ENCODE results near the gene ALDH1A1.

Gene ALDH1A1

GRCh38 chr9:72937545-72937944, 15.3 kb downstream of the ALDH1A1 start:
- in situ Hi-C loops (cut with MboI; ENCODE audit: low sequenced_read_pairs, unreplicated experiment): no loop called here
- TF ChIP-seq, protein P1, sequence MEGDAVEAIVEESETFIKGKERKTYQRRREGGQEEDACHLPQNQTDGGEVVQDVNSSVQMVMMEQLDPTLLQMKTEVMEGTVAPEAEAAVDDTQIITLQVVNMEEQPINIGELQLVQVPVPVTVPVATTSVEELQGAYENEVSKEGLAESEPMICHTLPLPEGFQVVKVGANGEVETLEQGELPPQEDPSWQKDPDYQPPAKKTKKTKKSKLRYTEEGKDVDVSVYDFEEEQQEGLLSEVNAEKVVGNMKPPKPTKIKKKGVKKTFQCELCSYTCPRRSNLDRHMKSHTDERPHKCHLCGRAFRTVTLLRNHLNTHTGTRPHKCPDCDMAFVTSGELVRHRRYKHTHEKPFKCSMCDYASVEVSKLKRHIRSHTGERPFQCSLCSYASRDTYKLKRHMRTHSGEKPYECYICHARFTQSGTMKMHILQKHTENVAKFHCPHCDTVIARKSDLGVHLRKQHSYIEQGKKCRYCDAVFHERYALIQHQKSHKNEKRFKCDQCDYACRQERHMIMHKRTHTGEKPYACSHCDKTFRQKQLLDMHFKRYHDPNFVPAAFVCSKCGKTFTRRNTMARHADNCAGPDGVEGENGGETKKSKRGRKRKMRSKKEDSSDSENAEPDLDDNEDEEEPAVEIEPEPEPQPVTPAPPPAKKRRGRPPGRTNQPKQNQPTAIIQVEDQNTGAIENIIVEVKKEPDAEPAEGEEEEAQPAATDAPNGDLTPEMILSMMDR (IDR thresholded peaks at IDR 0.05; ENCODE audit: borderline replicate concordance, control extremely low read depth, extremely low read depth, insufficient read depth, missing control alignments): no peak
- no peak for DNase-seq (ENCODE audit: low spot score)

DNA sequence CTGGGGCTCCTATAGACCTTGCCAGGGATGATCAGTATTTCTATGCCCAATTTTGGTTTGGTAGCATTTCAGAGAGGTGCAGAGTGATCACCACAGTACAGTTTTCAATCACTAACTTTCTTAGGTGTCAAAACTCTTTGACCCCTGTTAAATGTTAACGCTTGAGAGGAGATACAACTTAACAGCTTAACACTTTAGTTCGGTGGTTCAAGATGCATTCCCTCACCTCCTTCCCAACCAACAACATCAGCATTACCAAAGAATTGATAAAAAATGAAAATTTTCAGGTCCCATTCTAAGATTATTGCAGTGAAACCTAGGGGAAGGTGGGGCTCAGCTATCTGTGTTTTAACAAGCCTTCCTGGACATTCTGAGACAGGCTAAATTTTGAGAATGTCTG, 16.2 kb downstream of the ALDH1A1 start:
- TF ChIP-seq, protein P1 (IDR thresholded peaks at IDR 0.05; ENCODE audit: borderline replicate concordance, control extremely low read depth, extremely low read depth, insufficient read depth, missing control alignments): no peak
- DNase-seq (ENCODE audit: low spot score): no peak
- in situ Hi-C loops (cut with MboI; ENCODE audit: low sequenced_read_pairs, unreplicated experiment): no loop called here

- in situ Hi-C loops (cut with MboI; ENCODE audit: low sequenced_read_pairs, unreplicated experiment): no loop called here
- TF ChIP-seq, protein P1 (IDR thresholded peaks at IDR 0.05; ENCODE audit: borderline replicate concordance, control extremely low read depth, extremely low read depth, insufficient read depth, missing control alignments): no peak
- DNase-seq (ENCODE audit: low spot score): no peak
These were observed 16.6 kb downstream of the ALDH1A1 start for GRCh38 chr9:72936266-72936665.

GRCh38 chr9:72935595-72935994, 17.3 kb downstream of the ALDH1A1 start:
- in situ Hi-C loops (cut with MboI; ENCODE audit: low sequenced_read_pairs, unreplicated experiment): no loop called here
- DNase-seq (ENCODE audit: low spot score): no peak
- TF ChIP-seq, protein P1 (IDR thresholded peaks at IDR 0.05; ENCODE audit: borderline replicate concordance, control extremely low read depth, extremely low read depth, insufficient read depth, missing control alignments): no peak

DNA sequence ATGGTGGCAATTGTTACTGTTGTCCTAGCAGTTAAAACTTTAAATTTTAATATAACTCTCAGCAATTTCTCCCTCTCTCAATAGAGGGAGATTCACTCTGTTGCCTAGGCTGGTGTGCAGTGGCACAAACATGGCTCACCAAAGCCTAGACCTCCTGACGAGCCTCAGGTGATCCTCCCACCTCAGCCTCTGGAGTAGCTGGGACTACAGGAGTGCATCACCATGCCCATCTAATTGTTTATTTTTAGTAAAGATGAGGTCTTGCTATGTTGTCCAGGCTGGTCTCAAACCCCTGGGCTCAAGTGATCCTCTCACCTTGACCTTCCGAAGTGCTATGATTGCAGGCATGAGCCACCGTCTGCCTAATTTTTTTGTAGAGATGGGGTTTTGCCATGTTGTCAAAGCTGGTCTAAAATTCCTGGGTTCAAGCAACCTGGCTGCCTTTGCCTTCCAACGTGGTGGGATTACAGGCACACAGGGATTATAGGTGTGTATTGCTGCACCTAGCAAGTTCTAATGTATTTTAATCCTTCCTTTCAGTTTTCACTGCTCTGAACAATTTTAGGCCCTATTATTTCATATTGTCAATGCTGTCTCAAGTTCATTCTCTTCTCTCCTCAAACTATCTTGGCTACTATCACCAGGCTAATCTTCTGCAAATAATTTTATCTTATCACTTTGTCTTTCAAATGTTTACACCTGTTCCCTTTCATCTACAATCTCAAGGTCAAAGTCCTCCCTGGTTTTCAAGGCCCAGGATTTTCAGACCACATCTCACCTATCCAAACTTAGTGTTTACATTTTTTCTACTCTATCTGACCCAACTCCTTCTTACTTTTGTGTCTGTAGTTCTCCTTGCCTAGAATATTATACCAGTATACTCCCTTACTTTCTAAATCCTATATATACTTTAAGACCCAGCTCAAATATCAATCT, 18.9 kb downstream of the ALDH1A1 start:
- no peak for DNase-seq (ENCODE audit: low spot score)
- TF ChIP-seq, protein P1 (IDR thresholded peaks at IDR 0.05; ENCODE audit: borderline replicate concordance, control extremely low read depth, extremely low read depth, insufficient read depth, missing control alignments): no peak
- in situ Hi-C loops (cut with MboI; ENCODE audit: low sequenced_read_pairs, unreplicated experiment): no loop called here

DNA sequence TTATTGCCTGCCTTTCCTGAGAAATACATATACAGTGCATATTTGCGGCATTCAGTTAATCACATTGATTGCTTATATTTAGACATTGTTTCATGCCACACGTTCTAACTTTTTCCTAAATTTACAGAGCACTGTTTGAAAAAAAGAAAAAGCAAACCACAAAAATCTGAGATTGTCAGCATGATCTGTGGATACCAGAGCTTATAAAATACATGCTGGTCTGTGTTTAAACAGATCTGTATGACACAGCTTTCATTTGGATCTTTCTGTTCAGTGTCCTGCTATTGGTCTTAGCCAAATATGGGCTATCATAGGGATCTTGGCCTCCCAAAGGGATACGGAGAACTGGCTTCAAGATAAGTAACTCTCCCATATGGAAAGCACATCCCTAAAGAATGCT, 20.2 kb downstream of the ALDH1A1 start:
- in situ Hi-C loops (cut with MboI; ENCODE audit: low sequenced_read_pairs, unreplicated experiment): no loop called here
- TF ChIP-seq, protein P1 (IDR thresholded peaks at IDR 0.05; ENCODE audit: borderline replicate concordance, control extremely low read depth, extremely low read depth, insufficient read depth, missing control alignments): no peak
- no peak for DNase-seq (ENCODE audit: low spot score)
